Suppressor macrophage (primary cell): ENCODE results near the gene MYLK4.

Experiments
- DNase-seq, 4 experiments: peaks; one replicate each; pipeline ENCODE4 v3.0.0-alpha.2; 2020 to 2022
- total RNA-seq, 17 experiments: gene quantifications; one replicate each; lab custom pipeline; 2026; ENCODE audit warnings: mixed read lengths in 6 of 17, inconsistent platforms in 3 of 17; lab: John Stamatoyannopoulos, UW

The MYLK4 gene
- 0 to 5.1 (median 0.58) reads per million in 17 experiments for total RNA-seq

DNA sequence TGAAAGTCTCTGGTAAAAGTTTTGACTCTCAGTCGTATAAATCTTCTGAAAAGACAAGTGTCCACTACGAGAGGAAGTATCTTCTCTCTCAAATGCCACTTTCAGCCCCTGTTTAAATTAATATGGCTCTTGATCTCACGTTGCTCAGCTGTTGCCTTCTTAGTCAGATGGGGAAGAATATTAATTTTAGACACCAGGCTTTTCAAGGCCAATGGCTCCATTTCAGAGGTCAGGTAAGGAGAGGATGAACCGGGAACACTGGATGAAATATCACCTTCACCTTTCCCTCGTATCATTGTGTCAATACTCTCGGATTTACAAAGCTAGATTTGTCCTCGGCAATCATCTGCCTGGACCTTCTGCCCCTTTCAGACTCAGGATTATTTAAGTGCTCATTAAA, at the start of gene MYLK4:
Gene MYLK4 (minus strand): TSS at position 91 of the 400 bp plus-strand sequence. CDS start 1,628 bp downstream, outside the sequence.
- no peak for DNase-seq

DNA sequence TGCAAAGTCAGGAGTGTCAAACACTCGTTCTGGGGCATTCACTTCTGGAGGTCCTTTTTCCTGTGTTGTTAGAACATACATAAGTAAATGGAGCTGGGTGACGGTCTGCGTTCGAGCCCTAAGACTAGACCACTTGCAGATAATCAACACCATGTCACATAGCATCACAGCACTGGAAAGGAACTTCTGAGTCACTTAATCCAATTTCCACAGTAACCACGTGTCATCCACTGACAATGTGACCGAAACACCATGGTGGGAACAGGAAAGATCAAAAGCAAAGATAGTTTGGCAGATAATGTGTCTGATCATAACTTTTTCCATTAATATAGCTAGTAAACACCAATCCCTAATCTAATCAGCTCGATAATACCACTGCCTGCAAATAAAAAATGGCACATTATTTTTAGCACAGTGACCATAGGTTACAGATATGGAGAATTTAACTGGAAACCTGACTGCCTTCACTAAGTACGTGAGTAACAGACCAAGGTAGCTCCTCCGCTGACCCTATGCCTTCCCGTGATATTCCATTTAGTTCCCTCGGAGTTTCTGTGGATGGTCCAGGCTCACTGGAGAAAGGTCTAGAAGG, 49.3 kb upstream of the MYLK4 start:
- peak in 2 of 4 experiments; percentile 33 to 39 for DNase-seq

DNA sequence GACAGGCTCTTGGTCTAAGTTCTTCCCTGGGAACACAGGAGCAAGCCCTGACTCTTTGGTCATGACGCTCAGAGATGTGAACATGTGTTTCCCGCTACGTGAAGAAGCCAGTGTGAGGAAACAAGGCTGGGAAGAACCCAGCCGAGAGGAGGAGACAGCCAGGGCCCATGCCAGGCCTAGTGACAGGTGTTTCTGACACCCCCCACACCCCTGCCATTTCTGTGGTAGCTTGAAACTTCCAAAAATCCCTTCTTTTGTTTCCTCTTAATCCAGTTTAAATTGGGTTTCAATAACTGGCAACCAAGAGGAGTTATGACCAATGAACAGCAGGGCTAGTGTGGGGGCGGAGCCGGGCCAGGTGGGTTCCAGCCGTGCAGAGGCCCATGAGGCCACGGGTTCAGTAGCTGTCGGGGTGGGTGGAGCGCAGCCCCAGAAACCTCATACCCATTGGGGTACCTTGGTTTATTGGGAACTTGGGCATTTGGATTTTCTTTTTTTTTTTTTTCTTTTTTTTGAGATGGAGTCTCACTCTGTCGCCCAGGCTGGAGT, 47.9 kb upstream of the MYLK4 start:
- no peak for DNase-seq

GRCh38 chr6:2797564-2798031, 46.9 kb upstream of the MYLK4 start:
- DNase-seq, result no peak

GRCh38 chr6:2796861-2797260, 46.1 kb upstream of the MYLK4 start:
- peak; percentile 46 to 69 (median 61) for DNase-seq

DNA sequence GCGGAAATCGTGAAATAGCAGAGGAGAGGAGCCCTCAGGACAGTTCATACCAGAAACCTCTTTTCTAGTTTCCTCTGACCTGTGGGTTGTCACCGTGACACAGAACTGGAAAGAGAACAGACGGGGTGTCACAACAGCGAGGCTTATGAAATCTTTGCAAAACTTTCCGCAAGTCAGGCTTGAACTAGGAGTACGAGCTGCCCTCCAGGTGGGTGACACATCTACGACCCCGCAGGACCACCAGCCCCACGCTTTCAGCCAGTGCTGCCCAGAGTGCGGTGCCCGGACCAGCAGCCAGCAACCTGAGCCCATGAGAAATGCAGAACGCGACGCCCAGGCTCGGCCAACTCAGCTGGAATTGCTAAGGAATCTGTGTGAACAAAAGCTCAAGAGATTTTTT, 45.2 kb upstream of the MYLK4 start:
- DNase-seq, result peak; percentile 55 to 75 (median 74)

- no peak for DNase-seq
Measured at GRCh38 chr6:2795162-2795561, 44.4 kb upstream of the MYLK4 start.

DNA sequence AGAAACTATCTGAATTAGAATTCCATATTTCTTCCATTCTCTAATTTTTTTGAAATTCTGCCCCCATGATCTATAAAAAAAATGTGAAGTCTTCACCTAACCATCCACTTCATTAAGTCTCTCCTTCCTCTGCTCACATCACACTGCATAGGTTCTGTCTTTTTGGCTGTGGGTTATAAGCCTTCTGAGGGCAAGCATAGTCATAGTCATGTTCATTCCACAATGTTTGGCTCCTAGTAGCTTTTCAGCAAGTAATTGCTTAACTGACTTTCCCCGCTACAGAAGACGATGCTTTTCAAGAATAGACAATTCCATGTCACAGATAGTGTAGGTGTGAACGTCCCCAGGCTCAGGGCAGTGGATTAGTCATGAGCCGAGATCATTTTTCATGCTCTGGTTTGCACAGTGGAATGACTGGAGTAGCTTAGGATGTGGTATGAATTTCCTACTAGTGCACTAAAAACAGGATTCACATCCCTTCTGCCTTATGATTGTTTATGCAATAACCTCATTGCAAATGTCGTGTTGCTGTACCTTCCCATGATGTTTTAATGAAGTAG, 43.5 kb upstream of the MYLK4 start:
- peak; percentile 38 to 68 (median 46) for DNase-seq

DNA sequence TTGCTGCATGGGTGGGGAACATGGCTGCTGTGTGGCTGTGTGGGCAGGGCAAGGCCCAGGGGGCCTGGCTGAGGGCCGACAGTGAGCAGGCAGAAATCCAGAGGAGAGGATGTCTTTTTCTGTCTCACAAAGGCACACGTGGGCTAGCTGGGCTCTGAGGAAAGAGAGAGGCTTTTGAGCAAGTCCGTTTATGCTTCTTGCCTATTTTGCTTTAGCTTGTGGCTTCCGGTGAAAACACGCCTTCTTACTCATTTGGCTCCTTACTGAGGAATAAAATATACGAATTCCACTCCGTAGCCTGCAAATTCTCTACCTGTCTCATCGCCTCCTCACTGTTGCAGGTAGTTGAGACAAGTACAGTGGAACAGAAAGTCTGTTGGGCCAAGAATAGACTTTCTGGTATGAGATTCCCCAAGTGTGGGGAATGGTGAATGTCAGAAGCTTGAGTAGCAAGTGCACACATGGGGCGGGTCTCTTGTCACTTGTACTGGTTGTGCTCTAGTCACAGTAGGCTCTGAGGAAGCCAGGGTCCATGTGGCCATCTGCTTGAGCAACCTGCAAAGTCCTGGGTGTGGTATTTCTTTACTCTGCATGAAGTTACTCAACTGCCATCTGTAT, 42.9 kb upstream of the MYLK4 start:
- DNase-seq, result peak; percentile 33 to 60 (median 56)

- peak in 3 of 4 experiments; percentile 20 to 48 (median 33) for DNase-seq
Measured at GRCh38 chr6:2792330-2793110, 41.8 kb upstream of the MYLK4 start.

GRCh38 chr6:2791450-2791974, 40.8 kb upstream of the MYLK4 start:
- DNase-seq, result peak in 1 of 4 experiments; percentile 21

- peak; percentile 76 to 83 (median 81) for DNase-seq
Measured at GRCh38 chr6:2790588-2791449, 40.1 kb upstream of the MYLK4 start.

- DNase-seq, result no peak
Measured at GRCh38 chr6:2786269-2786668, 35.5 kb upstream of the MYLK4 start.

- DNase-seq, result no peak
Measured at GRCh38 chr6:2784930-2785329, 34.2 kb upstream of the MYLK4 start.

- DNase-seq, result no peak
Measured at GRCh38 chr6:2784061-2784460, 33.3 kb upstream of the MYLK4 start.

DNA sequence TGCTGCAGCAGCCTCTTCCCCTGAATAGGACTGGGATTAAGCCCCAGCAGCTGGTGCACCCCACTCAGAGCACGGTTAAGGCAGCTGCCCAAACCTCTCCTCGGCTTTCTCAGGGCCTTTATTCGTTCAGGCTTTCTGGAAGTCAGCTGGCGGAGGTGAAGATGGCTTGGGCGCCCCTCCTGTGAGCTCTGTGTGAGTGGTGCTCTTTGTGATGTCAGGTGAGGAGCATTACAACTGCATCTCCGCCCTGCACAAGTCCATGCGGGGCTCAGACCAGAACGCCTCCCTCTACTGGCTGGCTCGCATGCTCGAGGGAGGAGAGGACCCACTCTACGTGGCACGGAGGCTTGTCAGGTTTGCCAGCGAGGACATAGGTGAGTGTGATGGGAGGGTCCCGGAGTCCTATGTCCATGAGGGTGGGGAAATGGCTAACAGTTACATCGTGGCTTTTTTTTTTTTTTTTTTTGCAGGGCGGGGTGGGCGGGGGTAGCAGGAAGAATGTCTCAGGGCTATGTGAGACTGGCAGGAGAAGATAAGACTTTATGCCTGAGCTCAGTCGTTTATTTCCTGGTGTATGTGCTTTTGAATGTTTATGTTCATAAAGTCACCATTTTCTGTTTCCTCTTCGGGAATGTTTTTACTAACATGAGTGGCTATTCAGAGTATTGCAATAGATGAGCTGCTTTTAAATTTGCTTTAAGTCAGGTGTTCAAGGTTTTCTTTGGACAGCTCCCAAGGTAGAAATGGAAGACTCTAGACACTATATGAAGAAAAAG, 32.7 kb upstream of the MYLK4 start:
- DNase-seq, result no peak

- DNase-seq, result no peak
Measured at GRCh38 chr6:2782825-2783187, 32.1 kb upstream of the MYLK4 start.

DNA sequence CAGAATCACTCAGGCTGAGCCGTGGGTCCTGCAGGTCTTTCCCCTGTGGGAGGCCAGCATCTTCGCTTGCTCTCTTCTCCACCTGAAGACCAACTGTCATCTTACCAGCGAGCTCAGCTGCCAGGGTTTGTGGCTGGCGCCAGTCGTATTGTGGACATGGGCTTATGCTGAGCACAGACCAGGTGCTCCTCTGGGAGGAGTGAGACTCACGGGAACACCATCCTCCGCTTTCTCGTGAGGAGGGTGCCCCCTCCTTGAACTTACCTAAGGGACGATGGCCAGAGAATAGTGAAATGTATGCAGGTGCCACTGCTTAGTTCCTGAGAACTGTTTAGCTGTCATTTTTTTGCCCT, 31.6 kb upstream of the MYLK4 start:
- no peak for DNase-seq

GRCh38 chr6:2781685-2782355, 31.1 kb upstream of the MYLK4 start:
- no peak for DNase-seq

- DNase-seq, result no peak
Measured at GRCh38 chr6:2780102-2780737, 29.5 kb upstream of the MYLK4 start.
